Activated B cell treated with CpG ODN at 0.5 μM for 24 hours (primary cell): ENCODE measurements around the gene KLF16. TPM values are rescaled to one million over a fixed set of nuclear protein-coding genes. Genes with fewer than 3 reads are reported as not detected.

Source experiments
- ATAC-seq: fragments of 200-7000 bp; cut with Tn5 transposase; one replicate; pipeline ENCODE4 v1.10.0; 2021; ENCODE audit warnings: low read depth, mild to moderate bottlenecking, moderate library complexity
- CTCF ChIA-PET: fragments of 350-600 bp; sonication (Branson Sonifier 250); formaldehyde crosslinking; loops from one replicate; lab custom pipeline; 2021; ENCODE audit warnings: antibody characterized with exemption; lab: Charles Lee
- POLR2A ChIA-PET: fragments of 350-600 bp; sonication (Branson Sonifier 250); formaldehyde crosslinking; loops from one replicate; lab custom pipeline; 2021; ENCODE audit warnings: antibody characterized with exemption; lab: Charles Lee
- DNase-seq: peaks from one replicate; pipeline ENCODE4 v3.0.0; 2022
- H3K27ac Mint-ChIP-seq: one replicate; pipeline ENCODE4 v1.8.0; 2020; ENCODE audit warnings: mixed read lengths
- H3K27me3 Mint-ChIP-seq: one replicate; pipeline ENCODE4 v1.8.0; 2021; ENCODE audit warnings: mixed read lengths
- H3K36me3 Mint-ChIP-seq: one replicate; pipeline ENCODE4 v1.8.0; 2021; ENCODE audit warnings: low read depth, mixed read lengths
- H3K4me1 Mint-ChIP-seq: one replicate; pipeline ENCODE4 v1.8.0; 2021; ENCODE audit warnings: mixed read lengths
- H3K4me3 Mint-ChIP-seq: one replicate; pipeline ENCODE4 v1.8.0; 2020; ENCODE audit warnings: mild to moderate bottlenecking, mixed read lengths
- H3K9me3 Mint-ChIP-seq: one replicate; pipeline ENCODE4 v1.8.0; 2020; ENCODE audit warnings: mixed read lengths
- intact Hi-C: fragments of 100-400 bp; cut with micrococcal nuclease; formaldehyde crosslinking; loops from one replicate; pipeline ENCODE4 v1.15.1; 2024
- total RNA-seq: library from RNA; stranded (reverse); gene quantifications from 2 replicates; pipeline ENCODE4 v1.2.3, GENCODE V29; 2022
- TF ChIP-seq, protein P1 (sequence below): fragments of 200-600 bp; IDR thresholded peaks from one replicate; pipeline ENCODE4 v1.8.0; 2022; ENCODE audit warnings: antibody characterized with exemption, mild to moderate bottlenecking

KLF16 gene
- total RNA-seq, 1 donor from 2014 or later, result 25.2 TPM

DNA sequence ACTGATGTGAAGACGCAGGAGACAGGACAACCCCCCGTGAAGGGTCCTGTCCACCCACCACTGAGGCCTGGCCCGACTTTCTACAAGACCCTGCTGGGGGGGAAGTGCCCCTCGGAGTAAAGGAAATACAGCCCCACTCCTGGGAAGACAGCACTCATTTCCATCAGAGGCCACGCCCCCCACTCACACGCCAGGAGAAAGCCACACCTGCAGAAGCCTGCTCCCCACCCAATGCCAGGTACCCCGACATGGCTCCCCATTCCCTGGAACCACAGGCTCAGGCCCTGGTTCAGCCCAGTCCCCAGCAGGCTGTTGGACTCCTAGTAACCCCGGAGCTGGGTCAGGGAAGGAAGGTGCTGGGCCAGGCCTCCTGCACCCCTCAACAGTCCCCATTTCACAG lies 40.4 kb downstream of the KLF16 start:
- H3K27me3 Mint-ChIP-seq, result no peaks in the 10 kb centered on the region
- no peak overlapping the region for H3K27ac Mint-ChIP-seq
- no peaks in the 10 kb centered on the region for H3K9me3 Mint-ChIP-seq
- H3K36me3 Mint-ChIP-seq, result peaks cover 50% of the 10 kb centered on the region
- TF ChIP-seq, protein P1, sequence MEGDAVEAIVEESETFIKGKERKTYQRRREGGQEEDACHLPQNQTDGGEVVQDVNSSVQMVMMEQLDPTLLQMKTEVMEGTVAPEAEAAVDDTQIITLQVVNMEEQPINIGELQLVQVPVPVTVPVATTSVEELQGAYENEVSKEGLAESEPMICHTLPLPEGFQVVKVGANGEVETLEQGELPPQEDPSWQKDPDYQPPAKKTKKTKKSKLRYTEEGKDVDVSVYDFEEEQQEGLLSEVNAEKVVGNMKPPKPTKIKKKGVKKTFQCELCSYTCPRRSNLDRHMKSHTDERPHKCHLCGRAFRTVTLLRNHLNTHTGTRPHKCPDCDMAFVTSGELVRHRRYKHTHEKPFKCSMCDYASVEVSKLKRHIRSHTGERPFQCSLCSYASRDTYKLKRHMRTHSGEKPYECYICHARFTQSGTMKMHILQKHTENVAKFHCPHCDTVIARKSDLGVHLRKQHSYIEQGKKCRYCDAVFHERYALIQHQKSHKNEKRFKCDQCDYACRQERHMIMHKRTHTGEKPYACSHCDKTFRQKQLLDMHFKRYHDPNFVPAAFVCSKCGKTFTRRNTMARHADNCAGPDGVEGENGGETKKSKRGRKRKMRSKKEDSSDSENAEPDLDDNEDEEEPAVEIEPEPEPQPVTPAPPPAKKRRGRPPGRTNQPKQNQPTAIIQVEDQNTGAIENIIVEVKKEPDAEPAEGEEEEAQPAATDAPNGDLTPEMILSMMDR, result no peak
- H3K4me3 Mint-ChIP-seq, result no peak overlapping the region
- ChIA-PET CTCF (no interaction called here), POLR2A (no interaction called here)
- peaks cover 3% of the 10 kb centered on the region for H3K4me1 Mint-ChIP-seq
- ATAC-seq (no peak), DNase-seq (no peak)
- intact Hi-C loops, result no loop called here

DNA sequence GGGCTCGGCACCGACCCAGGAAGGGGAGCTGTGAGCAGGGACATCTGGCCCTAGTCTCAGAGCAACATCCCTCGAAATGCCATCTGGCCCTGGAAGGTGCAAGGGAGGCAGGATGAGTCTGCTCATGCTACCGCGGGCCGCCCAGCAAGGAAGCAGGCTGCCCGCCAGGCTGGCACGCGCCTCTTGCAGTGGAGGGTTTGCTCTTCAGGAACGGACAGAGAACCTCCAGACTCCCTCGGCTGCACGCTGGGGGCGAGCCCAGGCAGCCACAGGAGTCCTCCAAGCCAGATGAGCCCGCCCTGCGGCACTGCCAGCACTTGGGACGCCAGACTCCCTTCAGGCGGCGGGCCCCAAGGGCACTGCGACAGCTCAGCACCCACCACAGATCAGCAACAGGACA lies 41.2 kb downstream of the KLF16 start:
- H3K36me3 Mint-ChIP-seq, result peaks cover 58% of the 10 kb centered on the region
- ChIA-PET POLR2A (no interaction called here), CTCF (no interaction called here)
- intact Hi-C loops, result no loop called here
- ATAC-seq, result no peak
- H3K4me3 Mint-ChIP-seq, result no peak overlapping the region
- H3K27ac Mint-ChIP-seq, result no peak overlapping the region
- H3K27me3 Mint-ChIP-seq, result no peaks in the 10 kb centered on the region
- TF ChIP-seq, protein P1, result no peak
- no peak for DNase-seq
- H3K9me3 Mint-ChIP-seq, result no peaks in the 10 kb centered on the region
- H3K4me1 Mint-ChIP-seq, result peaks cover 3% of the 10 kb centered on the region

DNA sequence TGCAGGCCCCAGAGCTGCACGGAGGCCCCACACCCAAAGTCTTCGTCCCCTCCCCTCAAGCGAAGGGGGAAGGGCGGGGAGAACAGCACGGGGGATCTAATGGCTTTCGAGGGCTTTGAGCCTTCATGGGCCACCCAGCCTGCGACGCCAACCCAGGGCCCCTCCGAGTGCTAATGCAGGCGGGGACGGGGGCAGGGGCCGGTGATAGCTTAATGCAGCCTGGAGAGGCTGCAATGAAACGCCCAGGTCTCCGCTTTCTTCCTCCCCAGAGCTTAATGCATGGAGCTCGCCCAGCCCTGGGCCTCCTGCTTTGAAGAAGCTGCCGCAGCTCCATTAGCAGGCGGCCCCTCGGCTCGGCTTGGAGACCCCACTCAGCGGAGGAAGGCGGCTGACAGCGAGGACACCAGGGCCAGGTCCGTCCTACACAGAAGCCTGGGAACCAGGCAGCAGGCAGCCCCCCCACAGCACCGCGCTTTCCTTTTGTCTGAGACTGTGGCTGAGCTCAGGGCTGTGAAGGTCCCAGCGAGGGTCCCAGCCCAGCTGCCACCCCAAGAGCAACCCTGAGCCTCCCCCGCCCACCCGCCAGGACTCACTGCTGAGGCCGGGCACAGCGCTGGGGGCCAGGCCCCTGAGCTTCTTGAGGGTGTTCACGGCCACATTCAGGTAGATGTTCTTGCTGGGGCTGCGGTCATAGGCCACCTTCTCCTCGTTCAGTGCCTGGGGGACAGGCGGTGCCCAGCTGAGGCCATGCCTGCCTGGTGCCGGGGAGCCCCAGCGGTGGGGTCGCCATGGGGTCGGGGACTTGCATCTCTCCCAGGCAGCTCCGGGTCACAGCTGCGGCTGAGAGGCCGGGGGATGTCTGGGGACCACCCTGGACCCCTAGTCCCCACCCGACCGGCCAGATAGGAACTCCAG lies 43.8 kb downstream of the KLF16 start:
- peaks cover 69% of the 10 kb centered on the region for H3K36me3 Mint-ChIP-seq
- H3K4me3 Mint-ChIP-seq, result no peak overlapping the region
- CTCF ChIA-PET, result no interaction called here
- no peak for DNase-seq
- intact Hi-C loops, result no loop called here
- no peaks in the 10 kb centered on the region for H3K4me1 Mint-ChIP-seq
- no peak for ATAC-seq
- no peaks in the 10 kb centered on the region for H3K27me3 Mint-ChIP-seq
- POLR2A ChIA-PET, result no interaction called here
- H3K9me3 Mint-ChIP-seq, result no peaks in the 10 kb centered on the region
- TF ChIP-seq, protein P1, result no peak
- H3K27ac Mint-ChIP-seq, result no peak overlapping the region

DNA sequence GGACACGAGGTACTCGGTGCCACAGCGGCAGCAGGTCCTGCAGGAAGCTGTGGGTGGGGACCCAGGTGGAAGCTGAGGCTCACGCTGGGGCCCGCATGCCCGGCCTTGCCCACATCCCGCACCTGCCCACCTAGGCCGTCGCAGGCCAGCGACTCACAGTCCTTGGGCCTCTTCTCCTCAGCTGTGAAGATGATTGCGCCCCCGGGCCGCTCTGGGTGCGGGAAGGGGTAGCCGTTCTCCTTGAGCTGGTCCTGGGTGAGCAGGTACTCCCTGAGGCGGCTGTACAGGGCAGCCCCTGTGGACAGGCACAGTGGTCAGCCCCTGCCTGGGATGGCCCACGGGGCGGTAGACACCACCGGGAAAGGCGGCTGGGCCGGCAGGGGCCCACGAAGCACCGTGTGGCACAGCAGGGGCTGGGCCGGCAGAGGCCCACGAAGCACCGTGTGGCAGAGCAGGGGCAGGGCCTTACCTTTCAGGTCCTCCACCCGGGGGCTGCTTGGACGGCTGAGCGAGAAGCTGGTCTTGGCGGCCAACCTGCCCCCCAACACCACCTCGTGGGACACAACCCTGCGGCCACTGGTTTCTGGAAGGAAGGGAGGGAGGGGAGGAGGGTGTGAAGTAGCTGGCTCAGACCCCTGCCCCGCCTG lies 44.7 kb downstream of the KLF16 start:
- no peak overlapping the region for H3K4me3 Mint-ChIP-seq
- TF ChIP-seq, protein P1, result no peak
- H3K36me3 Mint-ChIP-seq, result peaks cover 63% of the 10 kb centered on the region
- no peaks in the 10 kb centered on the region for H3K27me3 Mint-ChIP-seq
- H3K27ac Mint-ChIP-seq, result no peak overlapping the region
- no peak for ATAC-seq
- peaks cover under 1% of the 10 kb centered on the region for H3K4me1 Mint-ChIP-seq
- ChIA-PET CTCF (no interaction called here), POLR2A (no interaction called here)
- intact Hi-C loops, result no loop called here
- DNase-seq, result no peak
- no peaks in the 10 kb centered on the region for H3K9me3 Mint-ChIP-seq

DNA sequence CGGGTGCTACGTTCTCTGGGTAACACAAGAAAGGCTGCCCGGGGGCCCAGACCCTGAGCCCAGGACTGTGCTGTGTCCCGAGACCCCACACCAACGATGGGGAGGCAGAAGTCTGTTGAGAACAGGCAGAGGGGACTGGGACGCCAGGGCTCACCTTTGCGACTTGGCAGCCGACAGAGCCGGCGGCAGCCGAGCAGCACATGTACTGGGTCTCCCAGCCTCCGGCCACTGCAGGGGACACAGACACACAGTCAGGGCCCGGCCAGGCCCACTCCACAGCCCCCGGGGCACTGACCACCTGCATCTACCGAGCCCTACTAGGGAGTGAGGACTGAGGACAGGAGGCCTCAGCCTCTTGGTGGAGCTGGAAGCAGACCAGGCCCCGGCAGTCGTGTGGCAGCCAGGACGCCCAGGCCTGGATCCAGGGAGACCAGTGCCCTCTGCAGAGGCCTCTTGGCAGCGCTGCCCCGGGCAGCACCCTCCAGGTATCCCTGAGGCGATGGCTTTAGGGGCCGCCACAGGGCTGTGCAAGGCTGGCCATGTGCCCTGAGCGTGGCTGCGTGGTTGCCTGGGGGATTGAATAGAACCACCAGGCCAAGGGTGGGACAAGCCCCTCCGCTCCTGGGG lies 45.7 kb downstream of the KLF16 start:
- intact Hi-C loops, result no loop called here
- ATAC-seq, result no peak
- Mint-ChIP-seq H3K27ac (no peak overlapping the region), H3K9me3 (no peaks in the 10 kb centered on the region), H3K27me3 (no peaks in the 10 kb centered on the region), H3K4me3 (no peak overlapping the region), H3K4me1 (peaks cover 8% of the 10 kb centered on the region), H3K36me3 (peaks cover 59% of the 10 kb centered on the region)
- TF ChIP-seq, protein P1, result no peak
- POLR2A ChIA-PET, result no interaction called here
- CTCF ChIA-PET, result no interaction called here
- DNase-seq, result no peak
